ENCODE measurements around the gene CNOT6.

DNA sequence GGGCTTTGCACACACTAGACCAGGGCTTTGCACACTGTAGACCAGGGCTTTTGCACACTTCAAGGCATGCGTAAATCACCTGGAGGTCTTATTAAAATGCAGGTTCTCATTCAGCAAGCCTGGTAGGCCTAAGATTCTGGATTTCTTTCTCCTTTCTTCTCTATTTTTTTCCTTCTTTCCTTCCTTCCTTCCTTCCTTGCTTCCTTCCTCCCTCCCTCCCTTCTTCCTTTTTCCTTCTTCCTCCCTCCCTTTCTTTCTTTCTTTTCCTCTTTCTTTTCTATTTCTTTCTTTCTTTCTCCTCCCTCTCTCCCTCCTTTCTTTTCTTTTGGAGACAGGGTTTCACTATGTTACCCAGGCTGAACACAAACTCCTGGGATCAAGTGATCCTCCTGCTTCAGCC is 24.3 kb upstream of the CNOT6 start:
- TF ChIP-seq, protein P1, sequence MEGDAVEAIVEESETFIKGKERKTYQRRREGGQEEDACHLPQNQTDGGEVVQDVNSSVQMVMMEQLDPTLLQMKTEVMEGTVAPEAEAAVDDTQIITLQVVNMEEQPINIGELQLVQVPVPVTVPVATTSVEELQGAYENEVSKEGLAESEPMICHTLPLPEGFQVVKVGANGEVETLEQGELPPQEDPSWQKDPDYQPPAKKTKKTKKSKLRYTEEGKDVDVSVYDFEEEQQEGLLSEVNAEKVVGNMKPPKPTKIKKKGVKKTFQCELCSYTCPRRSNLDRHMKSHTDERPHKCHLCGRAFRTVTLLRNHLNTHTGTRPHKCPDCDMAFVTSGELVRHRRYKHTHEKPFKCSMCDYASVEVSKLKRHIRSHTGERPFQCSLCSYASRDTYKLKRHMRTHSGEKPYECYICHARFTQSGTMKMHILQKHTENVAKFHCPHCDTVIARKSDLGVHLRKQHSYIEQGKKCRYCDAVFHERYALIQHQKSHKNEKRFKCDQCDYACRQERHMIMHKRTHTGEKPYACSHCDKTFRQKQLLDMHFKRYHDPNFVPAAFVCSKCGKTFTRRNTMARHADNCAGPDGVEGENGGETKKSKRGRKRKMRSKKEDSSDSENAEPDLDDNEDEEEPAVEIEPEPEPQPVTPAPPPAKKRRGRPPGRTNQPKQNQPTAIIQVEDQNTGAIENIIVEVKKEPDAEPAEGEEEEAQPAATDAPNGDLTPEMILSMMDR (conservative IDR thresholded peaks at IDR 0.05 in 1 of 2, IDR thresholded peaks at IDR 0.05 in 1 of 2; ENCODE audit: extremely low read depth in 1 of 2, insufficient read depth in 1 of 2, low read depth in 1 of 2, low read length in 2 of 2), result no peak
- TF ChIP-seq EZH2 (IDR thresholded peaks at IDR 0.05; ENCODE audit: borderline replicate concordance, low read length), result no peak

Measured in mammary epithelial cell (primary cell).